CD4-positive, alpha-beta T cell (primary cell): ENCODE measurements around the gene PCDHB7. TPM values are rescaled to one million over a fixed set of nuclear protein-coding genes. Genes with fewer than 3 reads are reported as not detected.
"Not testable (repeated sequence)": the region's sequence is repeated elsewhere in the genome, so short reads cannot be mapped to it uniquely, and the experiment has no call there.

Experiments
- ATAC-seq: fragments of 200-7000 bp; cut with Tn5 transposase; one replicate; pipeline ENCODE4 v1.10.0; 2022; ENCODE audit warnings: mild to moderate bottlenecking; ENCODE audit not compliant: poor library complexity
- CTCF ChIA-PET: fragments of 350-600 bp; sonication (Branson Sonifier 250); formaldehyde crosslinking; loops from one replicate; lab custom pipeline; 2021; ENCODE audit warnings: antibody characterized with exemption, inconsistent platforms; lab: Charles Lee
- POLR2A ChIA-PET: fragments of 350-600 bp; sonication (Branson Sonifier 250); formaldehyde crosslinking; loops from one replicate; lab custom pipeline; 2021; ENCODE audit warnings: antibody characterized with exemption, inconsistent platforms; lab: Charles Lee
- DNase-seq, 14 experiments: peaks; one replicate each; pipeline ENCODE4 v3.0.0-alpha.2; 2013 to 2020; ENCODE audit warnings: mixed read lengths in 2 of 14
- H3K27ac ChIP-seq, 2 donors: one replicate each; pipeline versions ENCODE4 v1.5.1 to v1.7.0; 2013; ENCODE audit warnings: low read length in 2 of 2, low read depth in 1 of 2, mild to moderate bottlenecking in 1 of 2
- H3K27me3 ChIP-seq, 2 experiments: 1 replicate in 1 of 2; 2 replicates in 1 of 2; pipeline versions ENCODE4 v1.6.1 to v1.7.0; 2013; ENCODE audit warnings: low read length in 2 of 2, control low read depth in 1 of 2, mild to moderate bottlenecking in 1 of 2, moderate library complexity in 1 of 2; ENCODE audit not compliant: insufficient read depth in 2 of 2, control insufficient read depth in 1 of 2
- H3K36me3 ChIP-seq: one replicate; pipeline ENCODE4 v1.6.1; 2013; ENCODE audit warnings: low read length, control low read depth; ENCODE audit not compliant: insufficient read depth
- H3K4me1 ChIP-seq: one replicate; pipeline ENCODE4 v1.6.1; 2013; ENCODE audit warnings: low read length, control low read depth; ENCODE audit not compliant: insufficient read depth
- H3K4me3 ChIP-seq: one replicate; pipeline ENCODE4 v1.5.1; 2013; ENCODE audit warnings: mild to moderate bottlenecking, low read length, moderate library complexity
- H3K9me3 ChIP-seq, 2 experiments: 1 replicate in 1 of 2; 2 replicates in 1 of 2; pipeline versions ENCODE4 v1.6.1 to v1.7.0; 2013; ENCODE audit warnings: low read length in 2 of 2, mild to moderate bottlenecking in 2 of 2, control low read depth in 1 of 2, moderate library complexity in 1 of 2; ENCODE audit not compliant: control insufficient read depth in 1 of 2, insufficient read depth in 1 of 2
- H3K27ac Mint-ChIP-seq: one replicate; pipeline ENCODE4 v1.8.0; 2020; ENCODE audit warnings: mixed read lengths
- H3K27me3 Mint-ChIP-seq: one replicate; pipeline ENCODE4 v1.8.0; 2021; ENCODE audit warnings: mixed read lengths
- H3K36me3 Mint-ChIP-seq: one replicate; pipeline ENCODE4 v1.8.0; 2021; ENCODE audit warnings: low read depth, mixed read lengths
- H3K4me1 Mint-ChIP-seq: one replicate; pipeline ENCODE4 v1.8.0; 2021; ENCODE audit warnings: low read depth, mixed read lengths
- H3K4me3 Mint-ChIP-seq: one replicate; pipeline ENCODE4 v1.8.0; 2020; ENCODE audit warnings: mild to moderate bottlenecking, mixed read lengths
- H3K9me3 Mint-ChIP-seq: one replicate; pipeline ENCODE4 v1.8.0; 2020; ENCODE audit warnings: mixed read lengths
- CTCF ChIP-seq: fragments of 200-600 bp; IDR thresholded peaks from one replicate; pipeline ENCODE4 v1.8.0; 2022; ENCODE audit warnings: antibody characterized with exemption, mild to moderate bottlenecking
- intact Hi-C, 2 experiments: fragments of 100-400 bp; cut with DNase I in 1 of 2; cut with micrococcal nuclease in 1 of 2; formaldehyde crosslinking; loops; one replicate each; pipeline versions ENCODE4 v1.15.1 to v1.9.0; 2023 to 2025; cut with DNase I, micrococcal nuclease
- total RNA-seq, 174 experiments: library from RNA in 2 of 174; stranded (reverse) in 2 of 174; gene quantifications; one replicate each; pipeline ENCODE4 v1.2.3 and lab custom pipeline; 2021 to 2026

PCDHB7 gene
- total RNA-seq, 2 experiments from 2014 or later, result not detected

- Mint-ChIP-seq H3K36me3 (no peaks in the 10 kb centered on the region), H3K4me3 (no peak within 1 kb of the TSS)
Observed at GRCh38 chr5:141208478-141208877, 36.0 kb downstream of the PCDHB7 start, which contains the start of gene PCDHB12. TSS of gene PCDHB12 (plus strand) at chr5:141208719. CDS start at chr5:141208908, 189 bp downstream.

GRCh38 chr5:141210281-141210680 lies 37.8 kb downstream of the PCDHB7 start:
- CTCF ChIA-PET, H3K36me3 ChIP-seq, H3K27ac Mint-ChIP-seq, intact Hi-C loops, H3K4me3 ChIP-seq, ATAC-seq, H3K4me1 ChIP-seq, H3K9me3 Mint-ChIP-seq, POLR2A ChIA-PET, H3K27ac ChIP-seq, DNase-seq, H3K4me3 Mint-ChIP-seq, H3K36me3 Mint-ChIP-seq, H3K4me1 Mint-ChIP-seq: not testable (repeated sequence)
- Histone ChIP-seq H3K9me3 (peaks cover 3 to 14% of the 10 kb centered on the region in 2 experiments), H3K27me3 (peaks cover 11 to 53% of the 10 kb centered on the region in 2 experiments)
- peaks cover 90% of the 10 kb centered on the region for H3K27me3 Mint-ChIP-seq

More at GRCh38 chr5:141208478-141208877, 36.0 kb downstream of the PCDHB7 start, which contains the start of gene PCDHB12:
- no peak within 1 kb of the TSS for H3K27ac ChIP-seq
- Mint-ChIP-seq H3K27me3 (peaks cover 89% of the 10 kb centered on the region), H3K27ac (no peak within 1 kb of the TSS), H3K9me3 (no peaks in the 10 kb centered on the region), H3K4me1 (no peaks in the 10 kb centered on the region)
- intact Hi-C loops, result no loop called here
- no peak for ATAC-seq
- POLR2A ChIA-PET, result no interaction called here
- peaks cover 11 to 53% of the 10 kb centered on the region in 2 experiments for H3K27me3 ChIP-seq
- TF ChIP-seq CTCF, result no peak
- peaks cover 3 to 12% of the 10 kb centered on the region in 2 experiments for H3K9me3 ChIP-seq
- H3K4me3 ChIP-seq, result no peak within 1 kb of the TSS
- CTCF ChIA-PET, result no interaction called here
- H3K36me3 ChIP-seq, result no peaks in the 10 kb centered on the region
- no peaks in the 10 kb centered on the region for H3K4me1 ChIP-seq
- DNase-seq, result peak in 1 of 14 experiments; percentile 3

- H3K27me3 ChIP-seq, result peaks cover 11 to 53% of the 10 kb centered on the region in 2 experiments
- H3K27ac Mint-ChIP-seq, H3K4me3 Mint-ChIP-seq, H3K4me3 ChIP-seq, H3K4me1 ChIP-seq, POLR2A ChIA-PET, DNase-seq, intact Hi-C loops, H3K36me3 ChIP-seq, ATAC-seq, H3K4me1 Mint-ChIP-seq, H3K36me3 Mint-ChIP-seq, CTCF ChIA-PET, H3K27ac ChIP-seq, H3K9me3 Mint-ChIP-seq: not testable (repeated sequence)
- peaks cover 3 to 17% of the 10 kb centered on the region in 2 experiments for H3K9me3 ChIP-seq
- peaks cover 87% of the 10 kb centered on the region for H3K27me3 Mint-ChIP-seq
Observed at GRCh38 chr5:141210849-141211248, 38.4 kb downstream of the PCDHB7 start.

GRCh38 chr5:141213656-141214339 lies 41.4 kb downstream of the PCDHB7 start, which contains the start of gene PCDHB13:
TSS of gene PCDHB13 (plus strand) at chr5:141213919. CDS start at chr5:141214124, 205 bp downstream.
- H3K4me3 Mint-ChIP-seq, H3K36me3 ChIP-seq, H3K36me3 Mint-ChIP-seq, H3K4me1 ChIP-seq, H3K27ac Mint-ChIP-seq, CTCF ChIA-PET, H3K9me3 Mint-ChIP-seq, H3K27ac ChIP-seq, H3K4me1 Mint-ChIP-seq, POLR2A ChIA-PET, H3K4me3 ChIP-seq, ATAC-seq, intact Hi-C loops: not testable (repeated sequence)
- Histone ChIP-seq H3K9me3 (peaks cover 25 to 31% of the 10 kb centered on the region in 2 experiments), H3K27me3 (peaks cover 17 to 52% of the 10 kb centered on the region in 2 experiments)
- DNase-seq, result peak in 4 of 14 experiments; percentile 17 to 53 (median 37)
- peaks cover 76% of the 10 kb centered on the region for H3K27me3 Mint-ChIP-seq

- H3K9me3 Mint-ChIP-seq, H3K4me1 Mint-ChIP-seq, H3K27ac Mint-ChIP-seq, H3K4me3 Mint-ChIP-seq, H3K27ac ChIP-seq, ATAC-seq, intact Hi-C loops, H3K4me1 ChIP-seq, CTCF ChIA-PET, H3K4me3 ChIP-seq, POLR2A ChIA-PET, DNase-seq, H3K36me3 ChIP-seq, H3K36me3 Mint-ChIP-seq: not testable (repeated sequence)
- peaks cover 73% of the 10 kb centered on the region for H3K27me3 Mint-ChIP-seq
- Histone ChIP-seq H3K9me3 (peaks cover 27 to 31% of the 10 kb centered on the region in 2 experiments), H3K27me3 (peaks cover 15 to 54% of the 10 kb centered on the region in 2 experiments)
Observed at GRCh38 chr5:141214583-141214982, 42.1 kb downstream of the PCDHB7 start.

- H3K4me3 ChIP-seq, CTCF ChIA-PET, H3K27ac ChIP-seq, H3K36me3 ChIP-seq, POLR2A ChIA-PET, H3K9me3 Mint-ChIP-seq, H3K36me3 Mint-ChIP-seq, DNase-seq, H3K4me3 Mint-ChIP-seq, H3K27ac Mint-ChIP-seq, H3K4me1 ChIP-seq, ATAC-seq, intact Hi-C loops, H3K4me1 Mint-ChIP-seq: not testable (repeated sequence)
- H3K27me3 Mint-ChIP-seq, result peaks cover 76% of the 10 kb centered on the region
- H3K9me3 ChIP-seq, result peaks cover 25 to 27% of the 10 kb centered on the region in 2 experiments
- peaks cover 11 to 55% of the 10 kb centered on the region in 2 experiments for H3K27me3 ChIP-seq
Observed at GRCh38 chr5:141215504-141215903, 43.1 kb downstream of the PCDHB7 start.
